Thyroid gland (tissue), 4 donors: ENCODE measurements around the gene CUL4A. TPM values are rescaled to one million over a fixed set of nuclear protein-coding genes. Genes with fewer than 3 reads are reported as not detected.

Experiments used
- DNase-seq, 2 donors: peaks; one replicate each; pipeline ENCODE4 v3.0.0-alpha.2; 2019
- H3K27ac ChIP-seq, 3 donors: fragments of 200-600 bp; sonication (generic); 1 replicate in 2 of 3; 2 replicates in 1 of 3; pipeline ENCODE4 v1.5.1; 2016 to 2019; ENCODE audit warnings: mild to moderate bottlenecking in 1 of 3, moderate library complexity in 1 of 3
- H3K27me3 ChIP-seq: fragments of 200-600 bp; sonication (generic); one replicate; pipeline ENCODE4 v1.5.1; 2019
- H3K36me3 ChIP-seq, 2 donors: fragments of 200-600 bp; sonication (generic); one replicate each; pipeline ENCODE4 v1.5.1; 2016 to 2019
- H3K4me1 ChIP-seq, 2 donors: fragments of 200-600 bp; sonication (generic); one replicate each; pipeline ENCODE4 v1.5.1; 2017 to 2019
- H3K4me3 ChIP-seq, 3 donors: fragments of 200-600 bp; sonication (generic); replicated peaks in 1 of 3; 1 replicate in 2 of 3; 2 replicates in 1 of 3; pipeline ENCODE4 v1.5.1; 2016; ENCODE audit warnings: mild to moderate bottlenecking in 1 of 3
- H3K9me3 ChIP-seq: fragments of 200-600 bp; sonication (generic); one replicate; pipeline ENCODE4 v1.5.1; 2017
- CTCF ChIP-seq, 6 experiments: fragments of 200-600 bp in 3 of 6; fragments of 450-650 bp in 3 of 6; sonication (generic) in 3 of 6; IDR thresholded peaks; one replicate each; pipeline ENCODE4 v1.5.1; 2016 to 2019; ENCODE audit warnings: antibody characterized with exemption in 6 of 6, mild to moderate bottlenecking in 2 of 6, inconsistent platforms in 1 of 6, moderate library complexity in 1 of 6
- POLR2A ChIP-seq, 2 donors: fragments of 450-650 bp; IDR thresholded peaks; one replicate each; pipeline ENCODE4 v1.6.1; 2017; ENCODE audit warnings: antibody characterized with exemption in 2 of 2, mild to moderate bottlenecking in 2 of 2, moderate library complexity in 1 of 2
- WGBS, 2 donors: methylation state at CpG; one replicate each; pipeline ENCODE4 v1.1.5; 2017; 5-methylcytosine and 5-hydroxymethylcytosine counted together
- intact Hi-C: fragments of 100-400 bp; cut with DNase I; formaldehyde crosslinking; loops from one replicate; pipeline ENCODE4 v1.15.1; 2023
- total RNA-seq, 4 donors: library from RNA; depleted of rRNA; stranded (reverse); fragments of >200 nt; gene quantifications; one replicate each; pipeline ENCODE4 v1.2.3, GENCODE V29; 2016

CUL4A gene
- total RNA-seq, 4 donors from 2014 or later, result 78.9 to 131 (median 122) TPM

- intact Hi-C loops, result no loop called here
- Histone ChIP-seq H3K36me3 (peaks cover 10 to 15% of the 10 kb centered on the region in 2 donors), H3K4me1 (peaks cover 14% of the 10 kb centered on the region in 2 donors), H3K4me3 (no peak overlapping the region), H3K27ac (no peak overlapping the region), H3K9me3 (no peaks in the 10 kb centered on the region), H3K27me3 (no peaks in the 10 kb centered on the region)
- no peak for TF ChIP-seq CTCF (IDR thresholded peaks at IDR 0.05)
- no peak for TF ChIP-seq POLR2A (IDR thresholded peaks at IDR 0.05)
- 62 to 63% methylated on average over 30 to 34 of the region's 34 CpGs for WGBS, 2 donors
- DNase-seq, result peak; percentile 62 to 63
These were observed 37.9 kb upstream of the CUL4A start for GRCh38 chr13:113171250-113172125.

- no peak for TF ChIP-seq CTCF (IDR thresholded peaks at IDR 0.05)
- no peak for TF ChIP-seq POLR2A (IDR thresholded peaks at IDR 0.05)
- Histone ChIP-seq H3K4me3 (no peak overlapping the region), H3K9me3 (no peaks in the 10 kb centered on the region), H3K27ac (no peak overlapping the region), H3K27me3 (no peaks in the 10 kb centered on the region), H3K4me1 (peaks cover 14% of the 10 kb centered on the region in 2 donors), H3K36me3 (peaks cover 19 to 25% of the 10 kb centered on the region in 2 donors)
- intact Hi-C loops, result no loop called here
- DNase-seq, result no peak
- 93 to 96% methylated on average over 10 to 12 of the region's 13 CpGs for WGBS, 2 donors
These were observed 36.9 kb upstream of the CUL4A start for GRCh38 chr13:113172419-113172926.

GRCh38 chr13:113176280-113176679, 33.1 kb upstream of the CUL4A start:
- no peaks in the 10 kb centered on the region for H3K9me3 ChIP-seq
- peaks cover 8% of the 10 kb centered on the region in 2 donors for H3K4me1 ChIP-seq
- WGBS, 2 donors, result 66 to 70% methylated on average over 5 of the region's 5 CpGs
- H3K36me3 ChIP-seq, result peaks cover 51 to 58% of the 10 kb centered on the region in 2 donors
- no peak for DNase-seq
- no peak overlapping the region for H3K4me3 ChIP-seq
- no peak overlapping the region for H3K27ac ChIP-seq
- no peak for TF ChIP-seq POLR2A (IDR thresholded peaks at IDR 0.05)
- TF ChIP-seq CTCF (IDR thresholded peaks at IDR 0.05), result no peak
- intact Hi-C loops, result no loop called here
- H3K27me3 ChIP-seq, result no peaks in the 10 kb centered on the region

GRCh38 chr13:113176822-113177221, 32.6 kb upstream of the CUL4A start:
- no peaks in the 10 kb centered on the region for H3K9me3 ChIP-seq
- no peak for DNase-seq
- H3K4me1 ChIP-seq, result peaks cover 2 to 3% of the 10 kb centered on the region in 2 donors
- TF ChIP-seq CTCF (IDR thresholded peaks at IDR 0.05), result no peak
- TF ChIP-seq POLR2A (IDR thresholded peaks at IDR 0.05), result no peak
- peaks cover 51 to 58% of the 10 kb centered on the region in 2 donors for H3K36me3 ChIP-seq
- no peaks in the 10 kb centered on the region for H3K27me3 ChIP-seq
- 95 to 98% methylated on average over 14 of the region's 14 CpGs for WGBS, 2 donors
- no peak overlapping the region for H3K4me3 ChIP-seq
- no peak overlapping the region for H3K27ac ChIP-seq
- intact Hi-C loops, result no loop called here
